Esophagus muscularis mucosa (tissue), 4 donors: ENCODE data around the gene P2RY1. TPM values are rescaled to one million over a fixed set of nuclear protein-coding genes. Genes with fewer than 3 reads are reported as not detected.
"Not testable (repeated sequence)": the region's sequence is repeated elsewhere in the genome, so short reads cannot be mapped to it uniquely, and the experiment has no call there.

Experiments used
- DNase-seq: peaks from one replicate; pipeline ENCODE4 v3.0.0-alpha.2; 2017; ENCODE audit errors: extremely low spot score
- H3K27ac ChIP-seq, 4 donors: fragments of 200-600 bp; sonication (generic); replicated peaks in 1 of 4; 1 replicate in 3 of 4; 2 replicates in 1 of 4; pipeline ENCODE4 v1.5.1; 2016 to 2019; ENCODE audit warnings: mild to moderate bottlenecking in 1 of 4
- H3K27me3 ChIP-seq, 4 donors: fragments of 200-600 bp; sonication (generic); one replicate each; pipeline versions ENCODE4 v1.5.1 to v1.6.0; 2016 to 2019
- H3K36me3 ChIP-seq, 4 donors: fragments of 200-600 bp; sonication (generic); one replicate each; pipeline ENCODE4 v1.5.1; 2016 to 2019
- H3K4me1 ChIP-seq, 4 donors: fragments of 200-600 bp; sonication (generic); one replicate each; pipeline ENCODE4 v1.5.1; 2016 to 2019
- H3K4me3 ChIP-seq, 4 donors: fragments of 200-600 bp; sonication (generic); 1 replicate in 2 of 4; 2 replicates in 2 of 4; pipeline ENCODE4 v1.5.1; 2016 to 2019; ENCODE audit warnings: mild to moderate bottlenecking in 4 of 4, moderate library complexity in 1 of 4
- H3K9me3 ChIP-seq, 4 donors: fragments of 200-600 bp; sonication (generic); 1 replicate in 3 of 4; 2 replicates in 1 of 4; pipeline ENCODE4 v1.5.1; 2016 to 2019
- EP300 ChIP-seq: sonication (generic); formaldehyde crosslinking; IDR thresholded peaks from one replicate; pipeline ENCODE4 v1.6.1; 2017; ENCODE audit warnings: antibody characterized with exemption
- POLR2A ChIP-seq: fragments of 450-650 bp; IDR thresholded peaks from one replicate; pipeline ENCODE4 v1.6.1; 2017; ENCODE audit warnings: antibody characterized with exemption, moderate library complexity, mild to moderate bottlenecking, low read depth
- POLR2AphosphoS5 ChIP-seq, 2 donors: sonication (generic); formaldehyde crosslinking; IDR thresholded peaks; one replicate each; pipeline ENCODE4 v1.6.1; 2017; ENCODE audit warnings: antibody characterized with exemption in 2 of 2
- WGBS: methylation state at CpG from one replicate; pipeline ENCODE4 v1.1.5; 2018; 5-methylcytosine and 5-hydroxymethylcytosine counted together
- intact Hi-C: fragments of 100-400 bp; cut with DNase I; formaldehyde crosslinking; loops from one replicate; pipeline ENCODE4 v1.15.1; 2023
- total RNA-seq, 4 donors: library from RNA; depleted of rRNA; stranded (reverse); fragments of >200 nt; gene quantifications; one replicate each; pipeline versions ENCODE4 v1.1.0 to v1.2.1, GENCODE V29; 2016
- TF ChIP-seq, protein P1 (sequence below), 3 experiments: fragments of 200-600 bp in 2 of 3; fragments of 450-650 bp in 1 of 3; sonication (generic) in 2 of 3; IDR thresholded peaks; one replicate each; pipeline ENCODE4 v1.5.1; 2017 to 2019; ENCODE audit warnings: antibody characterized with exemption in 3 of 3, mild to moderate bottlenecking in 2 of 3, moderate library complexity in 1 of 3

Gene P2RY1
- total RNA-seq, 4 donors from 2014 or later = 1.7 to 3.3 (median 2.6) TPM

DNA sequence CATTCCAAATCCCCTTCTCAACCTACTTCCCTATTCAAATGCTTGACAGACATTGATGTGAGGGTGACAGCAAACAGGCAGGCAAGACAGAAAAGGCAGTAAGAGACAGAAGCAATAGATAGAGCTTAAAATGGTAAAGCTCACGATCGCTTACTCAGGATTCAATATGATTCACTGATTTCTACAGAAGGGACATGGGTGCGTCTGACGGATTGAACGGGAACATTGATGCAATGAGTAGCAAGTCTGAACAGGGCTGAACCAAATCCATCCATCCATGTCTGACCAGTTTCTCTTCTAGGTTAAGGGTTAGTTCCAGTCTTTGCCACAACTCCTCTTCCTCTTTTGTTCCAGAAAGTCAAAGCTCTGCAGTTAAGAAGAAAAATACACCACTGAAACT is 35.1 kb downstream of the P2RY1 start:
- Histone ChIP-seq H3K27ac (no peak overlapping the region), H3K4me3 (no peak overlapping the region), H3K9me3 (peaks cover 0 to 7% (median 0%) of the 10 kb centered on the region in 4 donors), H3K4me1 (no peaks in the 10 kb centered on the region), H3K27me3 (no peaks in the 10 kb centered on the region), H3K36me3 (no peaks in the 10 kb centered on the region)
- 80% methylated on average over 5 of the region's 5 CpGs for WGBS
- DNase-seq = no peak
- intact Hi-C loops = no loop called here
- TF ChIP-seq EP300 (no peak), POLR2A (no peak), POLR2AphosphoS5 (IDR thresholded peaks at IDR 0.05) (no peak)
- TF ChIP-seq, protein P1, sequence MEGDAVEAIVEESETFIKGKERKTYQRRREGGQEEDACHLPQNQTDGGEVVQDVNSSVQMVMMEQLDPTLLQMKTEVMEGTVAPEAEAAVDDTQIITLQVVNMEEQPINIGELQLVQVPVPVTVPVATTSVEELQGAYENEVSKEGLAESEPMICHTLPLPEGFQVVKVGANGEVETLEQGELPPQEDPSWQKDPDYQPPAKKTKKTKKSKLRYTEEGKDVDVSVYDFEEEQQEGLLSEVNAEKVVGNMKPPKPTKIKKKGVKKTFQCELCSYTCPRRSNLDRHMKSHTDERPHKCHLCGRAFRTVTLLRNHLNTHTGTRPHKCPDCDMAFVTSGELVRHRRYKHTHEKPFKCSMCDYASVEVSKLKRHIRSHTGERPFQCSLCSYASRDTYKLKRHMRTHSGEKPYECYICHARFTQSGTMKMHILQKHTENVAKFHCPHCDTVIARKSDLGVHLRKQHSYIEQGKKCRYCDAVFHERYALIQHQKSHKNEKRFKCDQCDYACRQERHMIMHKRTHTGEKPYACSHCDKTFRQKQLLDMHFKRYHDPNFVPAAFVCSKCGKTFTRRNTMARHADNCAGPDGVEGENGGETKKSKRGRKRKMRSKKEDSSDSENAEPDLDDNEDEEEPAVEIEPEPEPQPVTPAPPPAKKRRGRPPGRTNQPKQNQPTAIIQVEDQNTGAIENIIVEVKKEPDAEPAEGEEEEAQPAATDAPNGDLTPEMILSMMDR (IDR thresholded peaks at IDR 0.05) = no peak

DNA sequence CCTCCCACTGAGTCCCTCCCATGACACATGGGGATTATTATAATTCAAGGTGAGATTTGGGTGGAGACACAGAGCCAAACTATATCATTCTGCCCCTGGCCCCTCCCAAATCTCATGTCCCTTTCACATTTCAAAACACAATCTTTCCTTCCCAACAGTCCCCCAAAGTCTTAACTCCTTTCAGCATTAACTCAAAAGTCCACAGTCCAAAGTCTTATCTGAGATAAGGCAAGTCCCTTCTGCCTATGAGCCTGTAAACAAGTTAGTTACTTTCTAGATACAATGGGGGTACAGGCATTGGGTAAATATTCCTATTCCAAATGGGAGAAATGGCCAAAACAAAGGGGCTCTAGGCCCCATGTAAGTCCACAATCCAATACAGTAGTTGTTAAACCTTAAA is 38.4 kb downstream of the P2RY1 start:
- H3K36me3 ChIP-seq, H3K27ac ChIP-seq, intact Hi-C loops: not testable (repeated sequence)

DNA sequence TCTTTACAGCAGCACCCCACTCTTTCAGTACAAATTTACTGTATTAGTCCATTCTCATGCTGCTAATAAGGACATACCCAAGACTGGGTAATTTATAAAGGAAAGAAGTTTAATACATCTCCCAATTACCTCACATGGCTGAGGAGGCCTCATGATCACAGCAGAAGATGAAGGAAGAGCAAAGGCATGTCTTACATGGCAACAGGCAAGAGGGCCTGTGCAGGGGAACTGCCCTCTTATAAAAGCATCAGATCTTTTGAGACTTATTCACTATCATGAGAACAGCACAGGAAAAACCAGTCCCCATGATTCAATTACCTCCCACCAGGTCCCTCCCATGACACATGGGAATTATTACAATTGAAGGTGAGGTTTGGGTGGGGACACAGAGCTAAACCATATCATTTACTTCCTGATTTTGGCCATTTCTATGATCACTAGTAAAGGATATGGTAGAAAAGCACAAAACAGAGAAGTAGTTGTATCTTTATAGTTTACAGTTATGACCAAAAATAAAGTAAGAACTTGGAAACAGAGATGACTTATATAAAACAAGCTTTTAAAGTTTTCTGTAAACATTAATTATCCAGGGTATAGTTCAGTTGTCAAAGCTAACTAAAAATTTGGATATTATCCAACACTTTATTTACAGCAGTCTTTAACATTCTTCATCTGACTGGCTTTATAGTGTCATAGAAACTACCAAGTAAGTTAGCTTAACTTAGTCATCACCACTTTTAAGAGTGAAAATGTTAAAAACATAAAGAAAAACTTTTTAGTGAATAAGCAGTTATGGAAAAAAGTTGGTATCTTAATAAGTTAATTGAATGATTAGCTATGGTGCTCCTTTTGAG is 40.2 kb downstream of the P2RY1 start:
- no peak for DNase-seq
- Histone ChIP-seq H3K27ac (no peak overlapping the region), H3K4me1 (no peaks in the 10 kb centered on the region), H3K9me3 (peaks cover 0 to 7% (median 0%) of the 10 kb centered on the region in 4 donors), H3K36me3 (no peaks in the 10 kb centered on the region), H3K27me3 (no peaks in the 10 kb centered on the region), H3K4me3 (no peak overlapping the region)
- TF ChIP-seq POLR2AphosphoS5 (IDR thresholded peaks at IDR 0.05) (no peak), EP300 (no peak), POLR2A (no peak)
- TF ChIP-seq, protein P1 (IDR thresholded peaks at IDR 0.05) = no peak
- intact Hi-C loops = no loop called here

More for the DNA sequence above, 38.4 kb downstream of the P2RY1 start:
- H3K4me3 ChIP-seq, DNase-seq, H3K27me3 ChIP-seq, H3K9me3 ChIP-seq, H3K4me1 ChIP-seq: not testable (repeated sequence)

DNA sequence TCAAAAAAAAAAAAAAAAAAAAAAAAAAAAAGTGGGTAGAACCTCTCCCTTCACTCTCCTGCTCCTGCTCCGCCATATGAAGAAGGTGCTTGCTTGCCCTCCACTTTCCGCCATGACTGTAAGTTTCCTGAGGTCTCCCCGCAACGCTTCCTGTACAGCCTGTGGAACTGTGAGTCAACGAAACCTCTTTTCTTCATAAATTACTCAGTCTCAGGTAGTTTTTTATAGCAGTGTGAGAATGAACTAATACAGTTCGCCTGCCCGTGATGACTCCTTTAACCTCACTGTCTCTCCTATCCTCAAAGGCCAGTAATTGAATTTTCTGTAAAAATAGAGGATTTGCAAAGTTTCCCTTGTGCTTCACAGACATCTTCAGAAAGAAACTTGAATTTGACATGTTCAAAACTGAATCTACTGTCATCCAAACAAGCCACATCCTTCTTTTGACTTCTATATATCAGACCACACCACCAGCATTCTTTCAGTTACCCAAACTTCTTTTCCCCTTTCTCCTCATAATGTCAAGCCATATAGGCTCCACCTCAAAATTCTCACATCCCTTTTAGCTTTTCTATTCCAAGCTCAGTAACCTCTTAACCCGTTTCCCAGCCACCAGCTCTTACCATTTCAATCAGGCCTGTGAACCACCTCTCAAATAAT is 44.3 kb downstream of the P2RY1 start:
- H3K36me3 ChIP-seq = no peaks in the 10 kb centered on the region
- no peak for DNase-seq
- TF ChIP-seq EP300 = no peak
- no peak overlapping the region for H3K27ac ChIP-seq
- WGBS = 91% methylated on average over 8 of the region's 8 CpGs
- intact Hi-C loops = no loop called here
- no peaks in the 10 kb centered on the region for H3K4me1 ChIP-seq
- no peaks in the 10 kb centered on the region for H3K27me3 ChIP-seq
- no peaks in the 10 kb centered on the region for H3K9me3 ChIP-seq
- H3K4me3 ChIP-seq = no peak overlapping the region

DNA sequence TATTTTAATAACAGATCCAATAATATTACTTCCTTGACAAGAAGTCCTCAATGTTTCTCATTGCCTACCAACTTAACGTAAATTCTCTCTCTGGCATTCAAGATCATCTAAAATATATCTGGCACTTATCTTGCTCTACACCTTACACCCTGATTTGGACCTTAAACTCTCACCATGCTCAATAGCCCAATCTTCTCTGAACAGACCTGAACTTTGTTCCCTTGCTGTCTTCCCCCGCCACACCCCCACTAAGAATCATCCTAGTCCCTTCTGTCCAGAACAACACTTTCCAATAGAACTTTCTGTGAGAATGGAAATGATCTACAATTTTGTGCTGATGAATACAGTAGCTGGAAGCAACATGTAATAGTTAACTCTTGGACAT is 44.9 kb downstream of the P2RY1 start:
- intact Hi-C loops = no loop called here
- 90% methylated on average over 2 of the region's 2 CpGs for WGBS
- H3K9me3 ChIP-seq = no peaks in the 10 kb centered on the region
- H3K36me3 ChIP-seq = no peaks in the 10 kb centered on the region
- no peak overlapping the region for H3K4me3 ChIP-seq
- no peak for DNase-seq
- H3K4me1 ChIP-seq = no peaks in the 10 kb centered on the region
- no peaks in the 10 kb centered on the region for H3K27me3 ChIP-seq
- H3K27ac ChIP-seq = no peak overlapping the region
- no peak for TF ChIP-seq POLR2AphosphoS5 (IDR thresholded peaks at IDR 0.05)
- TF ChIP-seq, protein P1 (IDR thresholded peaks at IDR 0.05) = no peak
- TF ChIP-seq EP300 = no peak
